GM19351 (cell line): Measurements from ENCODE around the gene C19orf12.

Experiments
- ATAC-seq: cut with Tn5 transposase; IDR thresholded peaks from one replicate; pipeline ENCODE4 v1.9.1; 2021; ENCODE audit warnings: mild to moderate bottlenecking, moderate library complexity; ENCODE audit not compliant: unreplicated experiment

C19orf12 gene

DNA sequence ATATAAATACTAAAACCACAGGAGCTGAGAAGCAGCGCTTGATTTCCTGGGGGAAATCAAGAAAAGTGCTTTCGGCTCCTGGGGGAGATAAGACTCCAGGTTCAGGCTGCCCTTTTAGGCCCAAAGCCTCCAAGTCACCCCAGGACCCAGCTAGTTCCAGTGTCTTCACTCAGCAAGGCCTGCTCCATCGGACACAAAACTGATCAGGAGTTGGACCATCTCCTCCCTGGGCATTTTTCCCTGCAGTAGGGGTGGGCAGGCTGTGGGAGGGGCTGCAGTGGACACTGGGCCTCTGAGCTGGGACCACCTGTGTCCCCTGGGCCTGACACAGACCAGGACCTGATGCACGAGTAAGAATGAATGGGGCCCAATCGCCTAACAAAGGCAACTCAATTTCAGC, 15.2 kb downstream of the C19orf12 start:
- ATAC-seq, result no peak

DNA sequence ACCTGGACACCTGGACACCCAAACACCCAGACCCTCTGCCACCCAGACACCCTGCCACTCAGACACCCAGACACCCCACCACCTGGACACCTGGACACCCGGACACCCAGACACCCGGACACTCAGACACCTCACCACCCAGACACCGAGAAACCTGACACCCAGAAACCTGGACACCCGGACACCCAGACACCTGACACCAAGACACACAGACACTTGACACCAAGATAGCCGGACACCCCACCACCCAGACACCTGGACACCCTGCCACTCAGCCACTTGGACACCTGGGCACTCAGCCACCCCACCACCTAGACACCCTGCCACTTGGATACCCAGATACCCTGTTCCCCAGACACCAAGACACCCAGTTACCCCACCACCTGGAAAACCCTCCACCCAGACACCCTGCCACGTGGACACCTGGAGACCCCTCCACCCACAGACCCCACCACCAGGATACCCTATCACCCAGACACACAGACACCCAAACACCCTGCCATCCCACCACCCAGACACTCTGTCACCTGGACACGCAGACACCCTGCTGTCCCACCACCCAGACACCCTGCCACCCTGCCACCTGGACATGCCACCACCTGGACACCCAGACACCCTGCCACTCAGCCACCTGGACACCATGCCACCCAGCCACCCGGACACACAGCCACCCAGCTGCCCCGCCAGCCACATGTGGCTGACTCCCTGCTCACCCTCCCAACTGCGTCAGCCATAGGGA, 17.4 kb downstream of the C19orf12 start:
- no peak for ATAC-seq

DNA sequence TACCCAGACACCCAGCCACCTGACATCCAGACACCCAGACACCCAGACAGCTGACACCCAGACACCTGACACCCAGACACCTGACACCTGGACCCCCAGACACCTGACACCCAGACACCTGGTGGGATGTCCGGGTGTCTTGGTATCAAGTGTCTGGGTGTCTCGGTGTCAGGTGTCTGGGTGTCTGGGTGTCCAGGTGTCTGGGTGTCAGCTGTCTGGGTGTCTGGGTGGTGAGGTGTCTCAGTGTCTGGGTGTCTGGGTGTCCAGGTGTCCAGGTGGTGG, 18.6 kb downstream of the C19orf12 start:
- ATAC-seq, result no peak

DNA sequence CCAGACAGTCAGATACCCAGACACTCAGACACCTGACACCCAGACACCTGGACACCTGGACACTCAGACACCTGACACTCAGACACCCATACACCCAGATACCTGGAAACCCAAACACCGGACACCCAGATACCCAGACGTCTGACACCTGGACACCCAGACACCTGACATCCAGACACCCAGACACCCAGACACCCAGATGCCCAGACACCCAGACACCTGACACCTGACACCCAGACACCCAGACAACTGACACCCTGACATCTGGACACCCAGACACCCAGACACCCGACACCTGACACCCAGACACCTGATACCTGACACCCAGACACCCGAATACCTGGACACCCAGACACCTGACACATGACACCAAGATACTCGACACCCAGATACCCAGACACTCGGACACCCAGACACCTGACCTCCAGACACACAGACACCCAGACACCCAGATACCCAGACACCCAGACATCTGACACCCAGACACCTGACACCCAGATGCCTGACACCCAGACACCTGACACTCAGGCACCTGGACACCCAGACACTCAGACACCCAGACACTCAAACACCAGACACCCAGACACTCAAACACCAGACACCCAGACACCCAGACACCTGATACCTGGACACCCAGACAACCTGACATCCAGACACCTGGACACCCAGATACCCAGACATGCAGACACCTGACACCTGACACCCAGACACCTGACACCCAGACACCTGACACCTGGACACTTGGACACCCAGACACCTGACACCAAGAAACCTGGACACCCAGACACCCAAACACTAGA, 19.1 kb downstream of the C19orf12 start:
- no peak for ATAC-seq

- peak; percentile 94 for ATAC-seq
Measured at GRCh38 chr19:29694669-29695627, 20.1 kb downstream of the C19orf12 start.

DNA sequence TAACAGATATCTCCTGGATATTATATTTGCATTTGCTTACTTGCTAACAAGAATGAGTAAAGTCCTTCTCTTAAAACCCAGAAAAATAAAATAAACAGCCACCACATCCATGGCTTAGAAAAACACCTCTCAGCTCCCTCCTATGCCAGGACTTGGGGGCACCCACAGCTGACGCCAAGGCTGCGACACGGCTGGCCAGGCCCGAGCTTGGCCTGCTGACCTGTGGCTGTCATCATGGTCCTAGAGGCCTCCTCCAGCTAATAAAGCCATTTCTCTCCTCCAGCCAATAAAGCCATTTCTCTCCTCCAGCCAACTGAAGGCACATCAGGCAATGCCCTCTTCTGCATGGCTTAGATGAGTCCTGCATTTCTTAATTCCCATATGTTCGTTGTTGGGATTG, 20.9 kb downstream of the C19orf12 start:
- ATAC-seq, result no peak

GRCh38 chr19:29690842-29691241, 24.2 kb downstream of the C19orf12 start:
- ATAC-seq, result peak; percentile 48

- no peak for ATAC-seq
Measured at GRCh38 chr19:29687897-29688728, 26.9 kb downstream of the C19orf12 start.

DNA sequence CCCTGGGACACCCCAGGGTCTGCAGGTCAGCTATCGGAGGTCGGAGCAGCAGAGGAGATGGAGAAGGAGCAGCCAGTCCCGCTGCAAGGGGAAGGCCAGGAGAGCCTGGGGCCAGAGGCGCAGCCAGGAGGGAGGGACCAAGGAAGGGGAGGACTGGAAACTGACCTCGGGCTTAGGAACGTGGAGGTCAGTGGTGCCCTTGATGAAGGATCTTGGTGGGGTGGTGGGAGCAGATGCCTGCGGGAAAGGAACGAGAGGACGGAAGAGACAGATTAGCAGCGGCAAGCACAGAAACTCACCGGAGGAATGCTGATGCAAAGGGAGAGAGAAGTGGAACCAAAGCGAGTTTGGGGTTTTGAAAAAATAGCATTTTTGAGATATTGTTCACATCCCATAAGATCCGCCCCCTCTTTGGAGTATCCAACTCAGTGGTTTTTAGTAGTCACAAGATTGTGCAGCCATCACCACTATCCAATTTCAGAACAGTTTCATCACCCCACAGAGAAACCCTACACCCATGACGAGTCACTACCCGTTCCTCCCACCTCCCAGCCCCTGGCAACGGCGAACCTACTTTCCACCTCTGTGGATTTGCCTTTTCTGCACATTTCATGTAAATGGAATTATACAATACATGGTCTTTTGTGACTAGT, 27.7 kb downstream of the C19orf12 start:
- no peak for ATAC-seq

GRCh38 chr19:29686285-29686805, 28.7 kb downstream of the C19orf12 start:
- ATAC-seq, result no peak

DNA sequence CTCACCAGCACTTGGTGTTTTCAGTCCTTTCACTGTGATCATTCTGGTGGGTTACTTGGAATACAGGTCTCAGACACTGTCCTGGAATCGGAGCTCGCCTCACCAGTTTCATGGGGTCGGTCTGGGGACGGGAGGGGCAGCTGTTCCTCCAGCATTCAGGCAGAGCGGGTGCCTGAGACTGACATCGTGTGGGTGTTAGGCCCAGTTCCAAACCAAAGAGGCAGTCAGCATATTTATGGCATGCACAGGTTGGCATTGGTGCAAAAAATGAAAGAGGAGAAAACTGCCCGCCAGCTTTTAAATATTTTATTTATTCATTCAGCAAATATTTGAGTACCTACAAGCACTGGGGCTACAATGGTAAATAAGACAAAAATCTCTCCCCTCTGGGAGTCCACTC, 29.7 kb downstream of the C19orf12 start:
- ATAC-seq, result no peak

GRCh38 chr19:29683009-29683408, 32.1 kb downstream of the C19orf12 start:
- no peak for ATAC-seq

GRCh38 chr19:29682236-29682895, 32.7 kb downstream of the C19orf12 start:
- ATAC-seq, result no peak

GRCh38 chr19:29681422-29682235, 33.4 kb downstream of the C19orf12 start:
- no peak for ATAC-seq

DNA sequence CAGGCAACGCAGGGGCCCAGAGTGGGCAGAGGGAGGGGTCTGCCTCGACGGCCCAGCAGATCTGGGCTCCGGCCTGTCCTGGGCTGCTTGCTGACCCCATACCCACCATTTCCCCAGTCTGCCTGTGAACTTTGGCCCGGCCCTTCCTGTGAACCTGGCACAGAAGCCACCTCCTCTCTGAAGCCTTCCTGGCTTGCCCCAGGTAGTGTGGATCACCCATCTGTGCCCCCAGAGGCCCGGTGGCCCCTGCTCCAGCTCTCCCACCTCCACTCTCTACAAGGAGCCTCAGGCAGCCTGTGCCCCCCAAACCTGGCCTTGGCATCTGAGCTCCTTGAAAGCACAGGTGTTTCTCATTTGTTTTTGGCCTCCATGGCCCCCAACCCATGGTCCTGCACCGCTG, 34.1 kb downstream of the C19orf12 start:
- no peak for ATAC-seq

DNA sequence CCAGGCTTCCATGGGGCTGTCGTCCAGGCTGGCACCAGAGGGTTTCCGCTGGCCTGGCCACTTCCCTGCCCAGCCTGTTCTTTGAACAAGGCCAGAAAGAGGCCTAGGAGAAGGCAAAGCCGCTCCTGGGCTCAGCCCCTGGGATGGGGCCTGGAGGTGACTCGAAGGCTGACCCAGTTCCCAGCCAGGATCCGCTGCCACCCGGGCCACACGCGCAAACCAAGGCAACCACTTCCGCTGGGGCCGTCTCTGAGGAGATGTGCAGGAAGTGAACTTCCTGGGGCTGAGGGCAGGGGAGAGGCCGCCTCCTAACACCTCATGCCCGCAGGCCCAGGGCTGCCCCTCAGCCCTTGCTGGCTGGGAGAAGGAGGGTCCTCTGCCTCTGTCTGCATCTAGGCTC, 34.6 kb downstream of the C19orf12 start:
- ATAC-seq, result peak; percentile 75

GRCh38 chr19:29679598-29680210, 35.4 kb downstream of the C19orf12 start:
- ATAC-seq, result no peak

- no peak for ATAC-seq
Measured at GRCh38 chr19:29678484-29679106, 36.5 kb downstream of the C19orf12 start.
